ENCODE measurements around the gene MME. TPM values are rescaled to one million over a fixed set of nuclear protein-coding genes. Genes with fewer than 3 reads are reported as not detected.
A peak's percentile ranks its signal among the peaks of the same experiment; 100 is the strongest.

Gene MME
- total RNA-seq (2014; rRNA removed; shearing (Covaris generic)), result 45.1 and 51.7 TPM in 2 replicates

DNA sequence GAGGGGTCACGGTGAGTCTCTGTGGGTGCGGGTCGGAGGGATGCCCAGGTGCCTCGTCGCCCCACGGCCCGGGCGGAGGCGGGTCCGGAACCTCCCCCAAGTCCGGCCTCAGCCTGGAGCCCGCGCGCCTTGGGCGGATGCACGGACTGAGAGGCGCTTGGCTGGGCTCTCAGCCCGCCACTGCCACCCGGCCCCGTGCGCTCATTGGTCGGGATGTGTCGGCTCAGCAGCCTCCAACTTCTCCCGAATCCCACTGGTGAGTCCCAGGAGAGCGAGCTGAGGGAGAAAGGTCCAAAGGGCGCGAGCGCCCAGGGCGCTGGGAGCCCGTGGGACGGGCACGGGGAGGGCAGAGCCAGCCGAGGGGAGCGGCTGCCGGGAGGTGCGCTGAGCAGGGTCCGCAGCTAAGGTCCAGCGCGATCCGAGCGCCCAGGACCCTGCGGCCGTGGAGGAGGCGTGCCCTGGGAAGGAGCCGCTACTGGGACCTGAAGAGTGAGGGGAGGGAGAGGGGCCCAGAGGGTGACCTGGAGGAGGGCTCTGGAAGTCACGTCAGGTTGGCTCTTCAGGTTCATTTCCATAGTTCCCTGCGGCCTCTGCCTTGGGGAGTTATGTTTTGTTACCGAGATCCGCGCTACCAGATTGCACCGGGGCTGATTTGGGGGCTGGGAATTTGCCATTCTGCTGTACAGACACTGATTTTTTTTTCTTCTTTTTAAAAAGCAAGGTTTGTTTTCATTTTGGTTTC lies at the start of gene MME:
MME (plus strand) TSS at position 574 of the 742 bp plus-strand sequence. CDS start 3,849 bp downstream, outside the sequence.
- peak; percentile 76 for DNase-seq (ENCODE audit: low read depth)

DNA sequence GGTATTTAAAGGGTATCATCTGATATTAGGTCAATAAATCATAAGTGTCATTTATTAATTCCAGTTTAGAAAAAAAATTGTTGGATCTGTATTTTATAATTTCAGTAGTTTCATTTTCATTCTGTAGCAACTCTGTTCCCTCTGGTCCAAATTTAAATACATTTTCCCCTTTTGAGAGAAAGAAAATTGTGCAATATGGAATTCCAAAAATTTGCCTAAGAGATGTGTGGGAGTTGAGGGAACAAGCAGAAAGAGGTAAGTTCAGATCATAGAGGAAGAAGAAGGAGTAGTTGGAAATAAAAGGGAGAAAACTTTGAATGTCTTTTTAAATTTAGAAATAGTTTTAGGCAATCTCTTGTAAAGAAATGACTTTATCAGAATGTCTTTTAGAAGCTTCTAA lies 48.9 kb upstream of the MME start:
- DNase-seq (ENCODE audit: low read depth), result no peak

- DNase-seq (ENCODE audit: low read depth), result no peak
Observed at GRCh38 chr3:155032918-155033317, 47.2 kb upstream of the MME start.

GRCh38 chr3:155034786-155035185 lies 45.3 kb upstream of the MME start:
- no peak for DNase-seq (ENCODE audit: low read depth)

- no peak for DNase-seq (ENCODE audit: low read depth)
Observed at GRCh38 chr3:155035553-155035952, 44.6 kb upstream of the MME start.

DNA sequence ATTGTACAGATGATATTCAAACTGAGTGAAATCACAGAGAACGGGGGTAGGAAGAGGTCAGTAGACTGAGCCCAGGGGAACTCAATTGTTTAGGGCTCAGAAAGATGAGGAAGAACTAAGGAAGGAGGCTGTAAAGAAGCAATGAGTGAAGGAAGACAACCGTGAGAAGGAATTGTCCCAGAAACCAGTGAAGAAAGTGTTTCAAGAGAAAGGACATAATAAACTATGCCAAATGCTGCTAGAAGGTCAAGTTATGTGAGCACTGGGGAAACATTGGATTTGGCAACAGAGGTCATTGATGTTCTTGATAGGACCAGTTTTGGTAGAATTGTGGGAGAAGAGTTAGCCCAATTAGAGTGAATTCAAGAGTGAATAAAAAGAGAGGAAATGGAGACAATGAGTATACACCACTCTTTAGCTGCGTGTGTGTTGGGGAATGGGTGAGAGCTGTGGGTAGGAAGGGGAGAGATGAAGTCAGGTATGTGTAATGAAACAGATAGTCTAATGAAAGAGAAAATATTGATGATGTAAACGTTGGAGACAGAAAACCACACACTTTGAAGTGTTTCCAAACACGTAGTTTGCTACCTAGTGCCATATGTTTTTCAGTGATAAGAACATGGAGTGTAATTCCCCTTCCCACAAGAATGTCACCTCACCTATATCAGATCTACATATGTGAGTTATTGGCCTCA lies 42.5 kb upstream of the MME start:
- DNase-seq (ENCODE audit: low read depth), result no peak

DNA sequence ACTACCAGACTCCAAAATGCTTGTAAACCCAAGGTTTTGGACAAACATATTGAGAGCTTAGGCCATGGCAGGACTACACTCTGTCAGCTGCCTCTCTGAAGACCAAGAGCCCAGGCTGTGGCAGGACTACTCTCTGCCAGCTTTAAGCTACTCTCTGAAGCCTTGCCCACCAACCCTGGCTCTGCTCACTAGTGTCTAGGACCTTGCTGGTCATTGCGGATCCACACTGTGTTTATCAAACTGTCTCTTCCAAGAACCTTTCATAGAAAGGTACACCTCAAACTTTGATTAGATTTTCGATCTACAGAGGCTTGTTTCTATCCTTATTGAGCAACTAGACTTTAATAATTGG lies 41.9 kb upstream of the MME start:
- DNase-seq (ENCODE audit: low read depth), result no peak

- no peak for DNase-seq (ENCODE audit: low read depth)
Observed at GRCh38 chr3:155046935-155047334, 33.2 kb upstream of the MME start.

GRCh38 chr3:155047672-155048071 lies 32.4 kb upstream of the MME start:
- DNase-seq (ENCODE audit: low read depth), result no peak

DNA sequence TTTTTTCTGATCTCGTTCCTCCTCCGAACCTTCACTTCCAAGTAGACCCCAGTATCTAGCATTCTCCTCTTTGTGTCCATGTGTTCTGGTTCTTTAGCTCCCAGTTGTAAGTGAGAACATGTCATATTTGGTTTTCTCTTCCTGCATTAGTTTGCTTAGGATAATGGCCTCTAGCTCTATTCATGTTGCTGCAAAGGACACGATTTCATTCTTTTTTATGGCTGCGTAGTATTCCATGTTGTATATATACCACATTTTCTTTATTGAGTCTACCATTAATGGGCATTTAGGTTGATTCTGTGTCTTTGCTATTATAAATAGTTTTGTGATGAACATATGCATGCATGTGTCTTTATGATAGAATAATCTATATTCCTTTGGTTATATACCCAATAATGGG lies 30.2 kb upstream of the MME start:
- DNase-seq (ENCODE audit: low read depth), result no peak

GRCh38 chr3:155052470-155052869 lies 27.6 kb upstream of the MME start:
- DNase-seq (ENCODE audit: low read depth), result no peak

GRCh38 chr3:155053756-155054155 lies 26.4 kb upstream of the MME start:
- no peak for DNase-seq (ENCODE audit: low read depth)

GRCh38 chr3:155064920-155065319 lies 15.2 kb upstream of the MME start:
- DNase-seq (ENCODE audit: low read depth), result no peak

GRCh38 chr3:155065537-155065936 lies 14.6 kb upstream of the MME start:
- peak; percentile 76 for DNase-seq (ENCODE audit: low read depth)

DNA sequence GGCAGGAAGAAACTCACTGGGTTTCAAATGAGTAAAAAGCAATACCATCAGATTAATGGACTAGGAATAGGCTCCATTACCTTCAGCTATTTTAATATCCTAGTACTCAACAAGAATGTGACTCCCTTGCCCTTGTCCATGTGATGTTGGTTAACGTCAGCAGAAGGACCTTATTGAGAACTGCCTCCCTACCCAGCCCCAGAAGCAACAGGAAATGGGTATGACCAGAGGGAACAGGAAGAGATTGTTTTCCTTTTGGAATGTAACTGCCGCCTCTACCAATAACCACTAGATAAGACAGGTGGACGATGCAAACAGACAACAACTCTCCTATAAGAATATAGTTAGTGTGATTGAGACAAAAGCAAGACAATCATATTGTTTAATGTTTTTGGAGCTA lies 10.4 kb upstream of the MME start:
- DNase-seq (ENCODE audit: low read depth), result peak; percentile 73

DNA sequence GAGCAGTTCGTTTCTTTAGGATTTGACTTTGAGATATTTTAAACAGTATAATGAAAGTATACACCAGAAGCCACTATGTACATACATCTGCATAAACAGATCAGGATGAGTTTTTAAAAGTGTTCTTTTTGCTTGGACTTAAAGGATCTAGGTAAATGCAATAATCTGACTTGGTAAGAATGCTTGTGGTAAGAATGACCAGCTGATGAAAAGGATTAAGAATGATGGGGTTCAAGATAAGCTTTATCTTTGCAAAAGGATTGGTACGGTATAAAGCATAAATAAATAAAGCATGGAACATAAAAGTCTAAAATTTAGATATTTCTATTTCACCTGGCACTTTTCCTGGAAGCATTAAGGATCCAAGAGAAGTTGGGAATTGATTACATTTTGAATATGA lies 9.8 kb upstream of the MME start:
- DNase-seq (ENCODE audit: low read depth), result no peak

DNA sequence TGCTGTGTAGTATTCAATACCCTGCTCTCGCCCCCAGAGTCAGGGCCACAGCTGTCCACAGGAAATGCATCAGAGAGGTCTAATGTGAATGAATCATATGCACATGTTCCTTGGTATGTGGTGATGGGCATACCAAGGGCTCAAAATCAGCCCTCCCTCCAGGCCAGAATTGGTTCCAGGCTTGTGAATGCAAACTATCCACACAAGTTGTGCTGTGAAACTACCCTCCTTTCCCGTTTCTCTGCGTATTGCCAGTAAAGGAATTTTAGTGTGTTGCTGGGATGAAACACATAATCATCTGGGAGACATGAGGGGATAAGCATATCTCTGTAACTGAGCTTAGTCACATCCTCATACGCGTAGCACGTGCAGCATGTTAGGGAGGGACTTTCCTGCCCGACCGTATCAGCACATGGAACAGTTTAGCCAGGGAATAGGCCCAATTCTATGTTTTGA lies 9.2 kb upstream of the MME start:
- DNase-seq (ENCODE audit: low read depth), result peak; percentile 83

- DNase-seq (ENCODE audit: low read depth), result no peak
Observed at GRCh38 chr3:155075200-155075599, 4.9 kb upstream of the MME start.

DNA sequence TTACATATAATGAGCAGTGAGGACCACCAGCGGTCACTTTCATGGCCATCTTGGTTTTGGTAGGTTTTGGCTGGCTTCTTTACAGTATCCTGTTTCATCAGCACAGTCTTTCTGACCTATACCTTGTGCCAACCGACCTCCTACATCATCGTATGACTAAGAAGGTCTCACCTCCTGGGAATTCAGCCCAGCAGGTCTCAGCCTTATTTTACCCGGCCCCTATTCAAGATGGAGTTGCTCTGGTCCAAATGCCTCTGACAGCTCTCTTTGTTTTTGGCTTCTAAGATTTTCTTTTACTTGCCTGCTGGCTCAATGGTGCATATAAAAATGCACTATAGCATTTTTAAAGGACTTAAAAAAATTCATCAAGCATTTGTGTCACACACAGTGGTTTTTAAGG lies 3.2 kb upstream of the MME start:
- peak; percentile 55 for DNase-seq (ENCODE audit: low read depth)

DNA sequence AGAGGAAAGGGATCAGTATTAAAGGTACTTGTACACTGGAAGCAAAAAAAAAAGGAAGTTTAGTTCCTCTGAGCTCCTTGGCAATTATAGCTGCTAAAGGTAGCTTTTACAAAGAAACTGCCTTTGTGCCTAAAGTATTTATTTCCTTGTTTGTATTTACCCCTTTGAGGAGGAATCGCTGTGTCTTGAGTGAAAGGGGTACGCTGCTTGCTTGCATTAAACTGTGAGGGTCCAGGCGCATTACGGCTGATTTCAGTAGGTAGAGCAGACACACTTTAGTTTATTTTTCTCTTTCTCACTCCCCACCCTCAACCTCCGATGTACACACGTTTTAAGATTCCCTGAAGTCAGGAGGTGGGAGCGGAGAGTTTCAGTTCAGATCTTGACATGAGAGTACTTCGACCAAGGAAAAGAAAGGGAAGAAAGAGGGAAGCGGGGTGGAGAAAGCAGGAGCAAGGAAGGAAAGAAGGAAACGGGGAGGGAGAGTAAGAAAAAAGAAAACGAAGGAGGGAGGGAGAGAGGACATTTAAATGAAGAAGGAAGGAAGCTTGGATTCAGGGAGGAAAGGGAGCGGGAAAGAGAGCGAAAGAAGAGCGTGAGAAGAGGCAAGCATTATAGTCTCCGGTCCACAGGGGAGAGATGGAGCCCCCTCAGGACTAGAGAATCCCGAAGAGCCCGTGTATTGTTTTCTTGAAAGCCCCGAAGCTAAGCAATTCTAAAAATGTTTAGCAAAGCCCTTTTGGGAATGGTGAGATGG lies 1.2 kb upstream of the MME start:
- peak; percentile 28 for DNase-seq (ENCODE audit: low read depth)

GRCh38 chr3:155079468-155079745 lies 712 bp upstream of the MME start:
- peak; percentile 39 for DNase-seq (ENCODE audit: low read depth)

DNA sequence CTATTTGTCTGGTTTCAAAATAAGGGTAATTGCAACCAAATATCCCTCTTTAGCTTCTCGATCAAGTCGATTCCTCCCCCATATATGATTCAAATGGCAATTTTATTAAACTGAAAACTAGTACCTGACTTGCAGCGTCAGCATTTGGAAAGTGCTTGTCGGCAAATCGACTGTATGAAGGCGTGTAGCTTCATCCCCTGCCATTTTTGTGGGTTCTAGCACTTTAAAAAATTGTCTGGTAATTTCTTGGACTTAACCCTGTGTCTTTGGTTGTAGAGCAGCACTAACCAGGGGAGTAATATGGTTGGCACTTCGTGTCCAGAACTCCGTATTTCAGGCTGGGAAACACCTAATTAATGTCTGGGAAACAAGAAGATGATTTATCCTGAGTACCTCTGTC lies 573 bp downstream of the MME start:
- no peak for DNase-seq (ENCODE audit: low read depth)

GRCh38 chr3:155083313-155083905 lies 3.3 kb downstream of the MME start:
- DNase-seq (ENCODE audit: low read depth), result no peak
